ENCODE data around the gene HJV.

DNA sequence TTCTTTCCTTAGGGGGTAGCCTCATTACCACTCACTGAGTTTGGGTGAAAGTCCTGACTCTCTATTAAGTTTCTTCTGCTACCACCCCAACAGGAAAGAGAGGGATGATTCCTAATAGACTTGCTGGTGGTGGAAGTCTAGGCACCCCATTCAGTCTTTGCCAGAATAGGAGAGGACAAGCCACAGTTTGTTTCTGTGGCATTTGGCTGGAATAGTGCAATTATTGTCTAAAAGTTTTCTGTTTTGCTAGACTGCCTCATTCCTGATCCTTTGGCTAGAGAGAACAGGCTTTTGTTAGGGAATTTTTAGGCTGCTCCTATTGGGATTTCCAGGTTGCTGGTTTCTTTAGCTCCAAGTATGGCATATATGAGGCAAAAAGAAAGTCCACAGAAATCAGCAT lies 9.9 kb upstream of the HJV start:
- TF ChIP-seq, protein P1, sequence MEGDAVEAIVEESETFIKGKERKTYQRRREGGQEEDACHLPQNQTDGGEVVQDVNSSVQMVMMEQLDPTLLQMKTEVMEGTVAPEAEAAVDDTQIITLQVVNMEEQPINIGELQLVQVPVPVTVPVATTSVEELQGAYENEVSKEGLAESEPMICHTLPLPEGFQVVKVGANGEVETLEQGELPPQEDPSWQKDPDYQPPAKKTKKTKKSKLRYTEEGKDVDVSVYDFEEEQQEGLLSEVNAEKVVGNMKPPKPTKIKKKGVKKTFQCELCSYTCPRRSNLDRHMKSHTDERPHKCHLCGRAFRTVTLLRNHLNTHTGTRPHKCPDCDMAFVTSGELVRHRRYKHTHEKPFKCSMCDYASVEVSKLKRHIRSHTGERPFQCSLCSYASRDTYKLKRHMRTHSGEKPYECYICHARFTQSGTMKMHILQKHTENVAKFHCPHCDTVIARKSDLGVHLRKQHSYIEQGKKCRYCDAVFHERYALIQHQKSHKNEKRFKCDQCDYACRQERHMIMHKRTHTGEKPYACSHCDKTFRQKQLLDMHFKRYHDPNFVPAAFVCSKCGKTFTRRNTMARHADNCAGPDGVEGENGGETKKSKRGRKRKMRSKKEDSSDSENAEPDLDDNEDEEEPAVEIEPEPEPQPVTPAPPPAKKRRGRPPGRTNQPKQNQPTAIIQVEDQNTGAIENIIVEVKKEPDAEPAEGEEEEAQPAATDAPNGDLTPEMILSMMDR (tag by site-specific recombination; IDR thresholded peaks at IDR 0.05): no peak
- TF ChIP-seq ZNF707 (tag by site-specific recombination; IDR thresholded peaks at IDR 0.05) (no peak), TCF7L2 (IDR thresholded peaks at IDR 0.05; ENCODE audit: borderline replicate concordance, low read depth, low read length) (no peak)
